SK-N-SH (cell line): ENCODE results near the gene MIGA2. TPM values are rescaled to one million over a fixed set of nuclear protein-coding genes. Genes with fewer than 3 reads are reported as not detected.
"Not testable (repeated sequence)": the region's sequence is repeated elsewhere in the genome, so short reads cannot be mapped to it uniquely, and the experiment has no call there.

ENCODE experiments used
- CTCF ChIA-PET: fragments of 300-600, 350-600 bp; formaldehyde crosslinking; extraction: SDS; loops from one replicate; lab custom pipeline; 2021; lab: Yijun Ruan, JAX
- POLR2A ChIA-PET: fragments of 350-600 bp; sonication (Branson Sonifier 250); formaldehyde crosslinking; extraction: SDS; loops from one replicate; lab custom pipeline; 2020; ENCODE audit warnings: antibody characterized with exemption, inconsistent platforms; lab: Yijun Ruan, JAX
- DNase-seq: peaks from one replicate; pipeline ENCODE4 v3.0.0; 2012
- H2AFZ ChIP-seq: fragments of 200-600 bp; sonication (generic); 2 replicates; pipeline ENCODE4 v1.8.1; 2016; ENCODE audit warnings: antibody characterized with exemption, mild to moderate bottlenecking, low read depth
- H3F3A ChIP-seq: fragments of 200-600 bp; sonication (generic); replicated peaks from 2 replicates; pipeline ENCODE3; 2016; ENCODE audit warnings: antibody characterized with exemption, mild to moderate bottlenecking; ENCODE audit not compliant: insufficient read depth
- H3K27ac ChIP-seq, 2 experiments: fragments of 200-500 bp in 1 of 2; fragments of 200-600 bp in 1 of 2; sonication (Bioruptor generic) in 1 of 2; sonication (generic), shearing (Covaris generic) in 1 of 2; 2 replicates each; pipeline versions ENCODE4 v1.5.1 to v1.6.1; 2014 to 2016; ENCODE audit warnings: low read depth in 2 of 2, inconsistent platforms in 1 of 2, low read length in 1 of 2, mild to moderate bottlenecking in 1 of 2, mixed read lengths in 1 of 2
- H3K27me3 ChIP-seq: fragments of 200-600 bp; sonication (generic), shearing (Covaris generic); 2 replicates; pipeline ENCODE4 v1.6.1; 2016; ENCODE audit warnings: mixed run types; ENCODE audit not compliant: insufficient read depth
- H3K36me3 ChIP-seq, 2 experiments: fragments of 200-500 bp in 1 of 2; fragments of 200-600 bp in 1 of 2; sonication (Bioruptor generic) in 1 of 2; sonication (generic) in 1 of 2; replicated peaks in 1 of 2; 2 replicates each; pipeline versions ENCODE3 to v1.5.1; 2014 to 2016; ENCODE audit warnings: low read length in 1 of 2, mild to moderate bottlenecking in 1 of 2; ENCODE audit not compliant: insufficient read depth in 2 of 2, control insufficient read depth in 1 of 2
- H3K4me1 ChIP-seq, 2 experiments: fragments of 200-500 bp in 1 of 2; fragments of 200-600 bp in 1 of 2; sonication (Bioruptor generic) in 1 of 2; sonication (generic), shearing (Covaris generic) in 1 of 2; 2 replicates each; pipeline versions ENCODE4 v1.5.1 to v1.6.1; 2014 to 2016; ENCODE audit warnings: low read depth in 1 of 2, low read length in 1 of 2, mixed run types in 1 of 2; ENCODE audit not compliant: insufficient read depth in 2 of 2, control insufficient read depth in 1 of 2
- H3K4me2 ChIP-seq: fragments of 200-600 bp; sonication (generic), shearing (Covaris generic); 2 replicates; pipeline ENCODE4 v1.6.1; 2017; ENCODE audit warnings: mixed run types
- H3K4me3 ChIP-seq, 2 experiments: fragments of 200-500 bp in 1 of 2; fragments of 200-600 bp in 1 of 2; sonication (Bioruptor generic) in 1 of 2; sonication (generic), shearing (Covaris generic) in 1 of 2; 2 replicates each; pipeline versions ENCODE4 v1.5.1 to v1.8.1; 2014 to 2016; ENCODE audit warnings: low read depth in 2 of 2, inconsistent platforms in 1 of 2, low read length in 1 of 2, mild to moderate bottlenecking in 1 of 2, mixed read lengths in 1 of 2, moderate library complexity in 1 of 2
- H3K79me2 ChIP-seq: fragments of 200-600 bp; sonication (generic); 2 replicates; pipeline ENCODE4 v1.8.1; 2017; ENCODE audit warnings: mild to moderate bottlenecking; ENCODE audit not compliant: insufficient read depth
- H3K9ac ChIP-seq: fragments of 200-600 bp; sonication (generic); 2 replicates; pipeline ENCODE4 v1.6.1; 2017; ENCODE audit warnings: mixed run types
- H3K9me2 ChIP-seq: fragments of 200-600 bp; sonication (generic); 2 replicates; pipeline ENCODE4 v1.6.1; 2017; ENCODE audit warnings: mixed run types
- H3K9me3 ChIP-seq: fragments of 200-600 bp; sonication (generic); 2 replicates; pipeline ENCODE4 v1.6.1; 2017; ENCODE audit warnings: mixed run types, mild to moderate bottlenecking, moderate library complexity
- H4K20me1 ChIP-seq: fragments of 200-600 bp; sonication (generic); 2 replicates; pipeline ENCODE4 v1.6.1; 2017; ENCODE audit warnings: mild to moderate bottlenecking, mixed run types; ENCODE audit not compliant: insufficient read depth
- CHD2 ChIP-seq: fragments of 150-350 bp; IDR thresholded peaks from 2 replicates; pipeline ENCODE4 v1.6.1; 2018; ENCODE audit warnings: low read length; ENCODE audit not compliant: partially characterized antibody
- EZH2phosphoT487 ChIP-seq: fragments of 200-600 bp; sonication (generic); IDR thresholded peaks from 2 replicates; pipeline ENCODE4 v1.6.1; 2017; ENCODE audit warnings: low read depth, mixed run types, mild to moderate bottlenecking, antibody characterized with exemption, moderate library complexity, borderline replicate concordance
- FOSL2 ChIP-seq: IDR thresholded peaks from 2 replicates; pipeline ENCODE4 v1.4.0; 2012; ENCODE audit warnings: low read depth, mild to moderate bottlenecking, moderate library complexity, borderline replicate concordance
- GATA2 ChIP-seq: sonication (generic); formaldehyde crosslinking; IDR thresholded peaks from 2 replicates; pipeline ENCODE4 v1.5.0; 2020; ENCODE audit warnings: mild to moderate bottlenecking, missing genetic modification reagents
- IRF3 ChIP-seq: fragments of 150-350 bp; IDR thresholded peaks from 2 replicates; pipeline ENCODE4 v1.6.1; 2016; ENCODE audit warnings: mild to moderate bottlenecking, low read depth, low read length
- JUND ChIP-seq: IDR thresholded peaks from 2 replicates; pipeline ENCODE4 v1.4.0; 2012
- MXI1 ChIP-seq: IDR thresholded peaks from 2 replicates; pipeline ENCODE4 v1.6.1; 2012; ENCODE audit warnings: mild to moderate bottlenecking, low read depth, low read length, improper control_type of control experiment
- PBX3 ChIP-seq: IDR thresholded peaks from 2 replicates; pipeline ENCODE4; 2012
- RCOR1 ChIP-seq: fragments of 150-350 bp; IDR thresholded peaks from 2 replicates; pipeline ENCODE4 v1.6.1; 2017; ENCODE audit warnings: antibody characterized with exemption, low read length
- RFX5 ChIP-seq: IDR thresholded peaks from 2 replicates; pipeline ENCODE4 v1.6.1; 2012; ENCODE audit warnings: mild to moderate bottlenecking, improper control_type of control experiment, low read length
- SMC3 ChIP-seq: IDR thresholded peaks from 2 replicates; pipeline ENCODE4 v1.6.1; 2012; ENCODE audit warnings: low read depth, low read length, improper control_type of control experiment
- TAF1 ChIP-seq: IDR thresholded peaks from 2 replicates; pipeline ENCODE4 v1.6.1; 2012; ENCODE audit warnings: low read depth, mild to moderate bottlenecking, low read length, moderate library complexity, borderline replicate concordance
- TCF12 ChIP-seq: IDR thresholded peaks from 2 replicates; pipeline ENCODE4 v1.4.0; 2012
- USF1 ChIP-seq: IDR thresholded peaks from 2 replicates; pipeline ENCODE4 v1.4.0; 2012; ENCODE audit warnings: low read depth, borderline replicate concordance
- WGBS: methylation state at CpG from one replicate; pipeline ENCODE4 v1.1.6; 2017; ENCODE audit warnings: low lambda C conversion rate; 5-methylcytosine and 5-hydroxymethylcytosine counted together
- polyA plus RNA-seq, 3 experiments: library from polyadenylated mRNA; depleted of rRNA; stranded (reverse); fragments of >200 nt; gene quantifications; 2 replicates each; pipeline ENCODE4 v1.2.3, GENCODE V29; 2012
- TF ChIP-seq, protein P1 (sequence below): IDR thresholded peaks from 2 replicates; pipeline ENCODE4 v1.4.0; 2012; ENCODE audit warnings: low read depth
- TF ChIP-seq, protein P2 (sequence below): IDR thresholded peaks from 2 replicates; pipeline ENCODE4 v1.4.0; 2012; ENCODE audit warnings: low read depth, borderline replicate concordance
- TF ChIP-seq, protein P3 (sequence below): IDR thresholded peaks from 2 replicates; pipeline ENCODE4 v1.6.1; 2012; ENCODE audit warnings: mild to moderate bottlenecking, low read depth, low read length, moderate library complexity

Gene MIGA2
- polyA plus RNA-seq, 1 of the 3 experiments (the other 2 are of a cell fraction) = 21.2 TPM

GRCh38 chr9:129033216-129033615 lies 3.2 kb upstream of the MIGA2 start:
- Histone ChIP-seq H3K27me3 (no peaks in the 10 kb centered on the region), H3K4me2 (no peak overlapping the region), H3K9me2 (no peaks in the 10 kb centered on the region), H4K20me1 (peaks cover 4% of the 10 kb centered on the region; the same call in 1 of the 2 replicates), H3K27ac (no peak overlapping the region), H3K9me3 (no peaks in the 10 kb centered on the region), H3K79me2 (peaks cover 17% of the 10 kb centered on the region), H2AFZ (no peak overlapping the region)
- DNase-seq = no peak
- no peak for TF ChIP-seq GATA2 (CRISPR knock-in tag)
- TF ChIP-seq CHD2 = no peak
- TF ChIP-seq SMC3 = no peak
- TF ChIP-seq, protein P1, sequence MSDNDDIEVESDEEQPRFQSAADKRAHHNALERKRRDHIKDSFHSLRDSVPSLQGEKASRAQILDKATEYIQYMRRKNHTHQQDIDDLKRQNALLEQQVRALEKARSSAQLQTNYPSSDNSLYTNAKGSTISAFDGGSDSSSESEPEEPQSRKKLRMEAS = no peak
- TF ChIP-seq JUND = no peak
- no peak for TF ChIP-seq EZH2phosphoT487
- TF ChIP-seq USF1 = no peak
- TF ChIP-seq FOSL2 = no peak
- no peak for TF ChIP-seq PBX3
- no peak for TF ChIP-seq RCOR1
- TF ChIP-seq MXI1 = no peak
- no peak for TF ChIP-seq TAF1
- TF ChIP-seq RFX5 = no peak
- TF ChIP-seq, protein P2, sequence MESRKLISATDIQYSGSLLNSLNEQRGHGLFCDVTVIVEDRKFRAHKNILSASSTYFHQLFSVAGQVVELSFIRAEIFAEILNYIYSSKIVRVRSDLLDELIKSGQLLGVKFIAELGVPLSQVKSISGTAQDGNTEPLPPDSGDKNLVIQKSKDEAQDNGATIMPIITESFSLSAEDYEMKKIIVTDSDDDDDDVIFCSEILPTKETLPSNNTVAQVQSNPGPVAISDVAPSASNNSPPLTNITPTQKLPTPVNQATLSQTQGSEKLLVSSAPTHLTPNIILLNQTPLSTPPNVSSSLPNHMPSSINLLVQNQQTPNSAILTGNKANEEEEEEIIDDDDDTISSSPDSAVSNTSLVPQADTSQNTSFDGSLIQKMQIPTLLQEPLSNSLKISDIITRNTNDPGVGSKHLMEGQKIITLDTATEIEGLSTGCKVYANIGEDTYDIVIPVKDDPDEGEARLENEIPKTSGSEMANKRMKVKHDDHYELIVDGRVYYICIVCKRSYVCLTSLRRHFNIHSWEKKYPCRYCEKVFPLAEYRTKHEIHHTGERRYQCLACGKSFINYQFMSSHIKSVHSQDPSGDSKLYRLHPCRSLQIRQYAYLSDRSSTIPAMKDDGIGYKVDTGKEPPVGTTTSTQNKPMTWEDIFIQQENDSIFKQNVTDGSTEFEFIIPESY = no peak
- no peak for TF ChIP-seq TCF12
- no peak for TF ChIP-seq IRF3
- TF ChIP-seq, protein P3, sequence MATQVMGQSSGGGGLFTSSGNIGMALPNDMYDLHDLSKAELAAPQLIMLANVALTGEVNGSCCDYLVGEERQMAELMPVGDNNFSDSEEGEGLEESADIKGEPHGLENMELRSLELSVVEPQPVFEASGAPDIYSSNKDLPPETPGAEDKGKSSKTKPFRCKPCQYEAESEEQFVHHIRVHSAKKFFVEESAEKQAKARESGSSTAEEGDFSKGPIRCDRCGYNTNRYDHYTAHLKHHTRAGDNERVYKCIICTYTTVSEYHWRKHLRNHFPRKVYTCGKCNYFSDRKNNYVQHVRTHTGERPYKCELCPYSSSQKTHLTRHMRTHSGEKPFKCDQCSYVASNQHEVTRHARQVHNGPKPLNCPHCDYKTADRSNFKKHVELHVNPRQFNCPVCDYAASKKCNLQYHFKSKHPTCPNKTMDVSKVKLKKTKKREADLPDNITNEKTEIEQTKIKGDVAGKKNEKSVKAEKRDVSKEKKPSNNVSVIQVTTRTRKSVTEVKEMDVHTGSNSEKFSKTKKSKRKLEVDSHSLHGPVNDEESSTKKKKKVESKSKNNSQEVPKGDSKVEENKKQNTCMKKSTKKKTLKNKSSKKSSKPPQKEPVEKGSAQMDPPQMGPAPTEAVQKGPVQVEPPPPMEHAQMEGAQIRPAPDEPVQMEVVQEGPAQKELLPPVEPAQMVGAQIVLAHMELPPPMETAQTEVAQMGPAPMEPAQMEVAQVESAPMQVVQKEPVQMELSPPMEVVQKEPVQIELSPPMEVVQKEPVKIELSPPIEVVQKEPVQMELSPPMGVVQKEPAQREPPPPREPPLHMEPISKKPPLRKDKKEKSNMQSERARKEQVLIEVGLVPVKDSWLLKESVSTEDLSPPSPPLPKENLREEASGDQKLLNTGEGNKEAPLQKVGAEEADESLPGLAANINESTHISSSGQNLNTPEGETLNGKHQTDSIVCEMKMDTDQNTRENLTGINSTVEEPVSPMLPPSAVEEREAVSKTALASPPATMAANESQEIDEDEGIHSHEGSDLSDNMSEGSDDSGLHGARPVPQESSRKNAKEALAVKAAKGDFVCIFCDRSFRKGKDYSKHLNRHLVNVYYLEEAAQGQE = no peak
- TF ChIP-seq, all 33 proteins: peak for 0
- Histone ChIP-seq H3K4me1 (peaks cover 7 to 16% of the 10 kb centered on the region in 2 experiments; a peak in 3 of 4 replicates), H3K4me3 (no peak overlapping the region), H3F3A (no peaks in the 10 kb centered on the region), H3K36me3 (no peaks in the 10 kb centered on the region), H3K9ac (no peak overlapping the region)
- POLR2A ChIA-PET = interaction anchor here (1.1 kb wide), 1 partner anchor 44 kb away, joined by 3 read pairs; no protein-coding TSS in a partner anchor
- CTCF ChIA-PET = interaction anchor here (1.1 kb wide), 1 partner anchor 14 kb away, joined by 5 read pairs; no protein-coding TSS in a partner anchor
- 99% methylated on average over 8 of the region's 8 CpGs for WGBS

- H4K20me1 ChIP-seq, H3K9me2 ChIP-seq, H3K9me3 ChIP-seq, H3K27me3 ChIP-seq, CTCF ChIA-PET, H3K9ac ChIP-seq, H3F3A ChIP-seq, H3K36me3 ChIP-seq: not testable (repeated sequence)
- Histone ChIP-seq H3K4me3 (peak overlapping the region in 1 of 2 experiments; percentile 28; a peak in 2 of 4 replicates), H3K27ac (peak overlapping the region; percentile 34 to 60; a peak in 3 of 4 replicates), H3K79me2 (peaks cover 37% of the 10 kb centered on the region), H2AFZ (peak overlapping the region; percentile 97), H3K4me2 (peak overlapping the region; percentile 60), H3K4me1 (peaks cover 7 to 23% of the 10 kb centered on the region in 2 experiments; a peak in 3 of 4 replicates)
- WGBS = 58% methylated on average over 13 of the region's 13 CpGs
- DNase-seq = peak; percentile 48
- POLR2A ChIA-PET = interaction anchor here (0.5 to 1.3 kb wide), 2 partner anchors 12 to 1750 kb away, joined by 5 read pairs; no protein-coding TSS in a partner anchor
These were observed 588 bp upstream of the MIGA2 start for GRCh38 chr9:129035838-129036237.
